DMS 273 (cell line): Measurements from ENCODE around the gene HES2.
"Not testable (repeated sequence)": the region's sequence is repeated elsewhere in the genome, so short reads cannot be mapped to it uniquely, and the experiment has no call there.

ENCODE experiments used
- DNase-seq: peaks from one replicate; lab custom pipeline; 2025; ENCODE audit not compliant: unreplicated experiment; lab: John Stamatoyannopoulos, UW

HES2 gene

DNA sequence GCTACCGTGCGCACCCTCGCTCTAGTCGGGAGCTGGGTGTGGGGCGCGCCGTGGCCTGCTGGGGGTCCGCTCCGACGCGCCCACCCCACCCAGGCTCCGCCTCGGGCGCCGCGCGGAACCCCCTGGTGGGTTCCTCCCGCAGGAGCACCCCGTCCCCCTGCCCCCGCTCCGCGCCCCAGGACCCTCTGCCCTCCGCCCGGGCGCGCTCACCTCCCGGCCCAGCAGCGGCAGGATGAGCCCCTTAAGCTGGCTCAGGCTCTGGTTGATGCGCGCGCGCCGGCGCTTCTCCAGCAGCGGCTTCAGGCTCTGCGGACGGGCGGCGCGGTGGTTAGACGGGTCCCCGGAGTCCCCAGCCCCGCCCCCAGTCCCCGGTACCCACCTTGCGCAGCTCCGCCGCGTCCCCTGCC lies 319 bp downstream of the HES2 start:
- DNase-seq, result peak; percentile 68

DNA sequence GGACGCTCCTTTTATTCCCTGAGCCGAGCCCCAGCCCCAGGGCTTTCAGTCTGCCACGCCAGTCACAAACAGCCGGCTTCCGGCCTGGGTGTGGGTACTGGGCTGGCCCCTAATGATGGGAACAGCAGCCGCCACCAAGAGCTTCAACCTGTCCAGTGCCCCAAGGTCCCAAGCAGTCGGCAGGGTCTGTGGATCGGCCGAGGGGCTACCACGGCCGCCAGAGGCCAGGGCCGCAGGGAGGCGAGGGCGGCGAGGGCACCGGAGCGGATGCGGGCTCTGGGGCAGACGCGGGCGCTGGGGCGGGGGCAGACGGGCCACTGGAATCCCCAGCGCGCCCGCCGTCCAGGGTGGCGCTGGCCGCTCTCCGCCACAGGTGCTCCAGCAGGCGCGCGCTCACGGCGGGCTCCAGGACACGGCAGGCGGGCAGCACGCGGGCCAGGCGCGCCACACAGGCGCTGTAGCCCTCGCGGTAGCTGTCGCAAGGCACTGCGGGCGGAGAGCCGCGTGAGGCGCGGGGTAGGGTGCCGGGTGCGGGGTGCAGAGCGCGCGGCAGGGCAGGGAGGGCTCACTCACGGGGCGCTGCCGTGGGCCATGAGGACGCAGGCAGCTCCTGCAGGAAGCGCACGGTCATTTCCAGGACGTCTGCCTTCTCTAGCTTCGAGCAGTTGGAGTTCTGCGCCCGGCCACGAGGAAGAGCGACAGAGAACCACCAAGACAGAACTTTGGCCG lies 887 bp downstream of the HES2 start:
- DNase-seq, result peak; percentile 58

DNA sequence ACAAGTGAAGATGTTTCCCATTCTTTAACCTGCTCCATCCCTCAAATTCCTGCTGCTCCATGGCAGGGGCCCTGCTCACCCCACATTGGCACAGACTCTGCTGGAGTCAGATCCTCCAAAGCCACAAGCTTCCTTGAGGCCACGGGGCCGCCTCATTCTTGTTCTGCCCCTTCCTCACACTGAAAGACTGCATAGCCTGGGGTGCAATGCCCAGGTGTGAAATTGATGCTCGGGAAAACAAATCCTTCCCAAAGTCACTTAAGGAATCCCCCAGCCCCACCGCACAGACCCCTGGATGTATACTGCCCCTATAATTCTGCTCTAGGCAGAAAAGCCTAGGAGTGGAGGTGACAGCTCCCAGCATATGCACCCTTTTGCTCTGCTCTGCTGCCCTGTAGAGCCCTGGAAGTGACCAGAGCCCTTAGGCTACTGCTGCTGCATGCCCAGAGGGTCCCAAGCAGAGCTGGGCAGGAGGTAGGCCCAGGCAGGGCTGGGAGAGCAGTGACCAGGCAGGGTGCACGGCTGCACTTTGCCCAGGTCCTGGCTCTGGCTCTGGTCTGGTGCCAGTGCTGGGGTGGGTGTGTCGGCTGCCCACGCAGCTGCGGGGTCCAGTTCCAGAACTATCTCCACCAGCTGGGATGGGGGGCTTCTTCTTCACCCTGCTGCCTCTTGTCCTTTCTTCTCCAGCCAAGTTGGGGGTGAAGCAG lies 1.6 kb downstream of the HES2 start:
- DNase-seq, result no peak

DNA sequence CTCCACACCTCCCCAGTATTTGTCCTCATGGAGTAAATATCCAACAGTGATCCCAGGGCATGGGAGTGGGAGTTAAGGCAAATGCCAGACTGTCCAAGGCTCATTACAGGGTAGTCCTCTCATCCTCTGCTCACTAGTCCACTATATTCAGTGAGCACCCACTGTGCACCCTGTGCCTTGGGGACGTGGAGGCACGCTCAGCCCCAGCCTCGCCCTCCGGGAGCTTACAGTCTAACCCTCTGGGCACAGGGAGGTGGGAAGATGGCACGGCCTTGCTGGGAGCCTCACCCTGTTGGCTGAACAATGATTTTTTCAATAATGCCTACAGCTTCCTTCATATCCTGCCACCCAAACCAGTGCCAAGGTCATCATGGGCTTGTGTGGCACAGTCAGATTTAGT lies 2.8 kb downstream of the HES2 start:
- no peak for DNase-seq

DNA sequence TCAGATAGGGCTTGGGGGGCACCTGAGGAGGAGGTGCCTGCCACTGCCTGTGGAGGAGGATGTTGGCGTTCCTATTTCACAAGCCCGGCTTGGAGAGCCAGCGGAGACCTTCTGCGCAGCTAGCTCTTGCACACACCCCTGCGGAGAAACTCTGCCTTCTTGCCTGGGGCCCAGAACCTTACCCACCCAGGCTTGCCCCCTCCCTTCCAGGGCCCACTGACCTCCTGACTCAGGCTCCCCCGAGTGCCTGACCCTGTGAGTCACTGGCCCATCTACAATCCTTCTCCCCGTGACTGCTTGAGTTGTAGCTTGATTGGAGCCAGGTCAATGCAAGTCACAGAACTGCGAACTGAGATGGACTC lies 3.4 kb downstream of the HES2 start:
- DNase-seq, result no peak

DNA sequence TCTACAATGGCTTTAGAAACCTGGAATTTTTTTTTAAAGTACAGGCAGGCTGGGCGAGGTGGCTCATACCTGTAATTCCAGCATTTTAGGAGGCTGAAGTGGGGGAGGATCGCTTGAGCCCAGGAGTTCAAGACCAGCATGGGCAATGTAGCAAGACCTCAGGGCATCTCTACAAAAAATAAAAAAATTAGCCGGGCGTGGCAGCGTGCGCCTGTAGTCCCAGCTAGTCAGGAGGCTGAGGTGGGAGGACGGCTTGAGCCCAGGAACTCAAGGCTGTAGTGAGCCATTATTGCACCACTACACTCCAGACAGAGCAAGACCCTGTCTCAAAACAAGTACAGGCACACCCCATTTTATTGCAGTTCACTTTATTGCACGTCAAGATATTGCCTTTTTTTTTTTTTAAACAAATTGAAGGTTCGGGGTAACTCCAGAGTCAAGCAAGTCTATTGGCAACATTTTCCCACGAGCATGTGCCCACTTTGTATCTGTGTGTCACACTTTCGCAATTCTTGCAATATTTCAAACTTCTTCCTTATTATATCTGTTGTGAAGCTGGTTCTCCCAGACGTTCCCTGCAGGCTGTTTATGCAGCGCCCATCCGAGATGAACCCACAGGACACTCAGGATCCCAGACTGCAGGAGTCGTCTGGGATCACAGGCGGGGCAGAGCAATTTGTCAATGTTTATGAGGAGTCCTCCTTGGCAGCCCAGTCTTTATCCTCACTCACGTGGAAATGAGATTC lies 4.7 kb downstream of the HES2 start:
- no peak for DNase-seq

DNA sequence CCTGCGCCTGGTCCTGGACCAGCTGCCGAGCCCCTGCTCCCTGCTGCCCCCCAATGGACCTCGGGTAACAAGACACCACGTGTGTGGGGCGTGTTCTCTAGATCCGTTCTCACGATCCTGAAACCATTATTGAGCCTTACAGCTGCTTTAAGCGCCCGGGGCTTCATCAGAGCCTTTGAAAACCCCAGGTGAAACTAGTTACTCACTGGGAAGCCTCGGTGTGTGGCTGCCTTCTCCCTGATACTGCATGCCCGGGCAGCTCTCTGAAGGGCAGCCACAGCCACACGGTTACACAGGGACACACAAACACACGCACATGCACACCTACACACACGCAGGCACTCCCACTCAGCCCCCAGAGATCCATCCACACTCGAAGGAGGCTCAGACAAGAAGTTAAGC lies 5.3 kb downstream of the HES2 start:
- peak; percentile 82 for DNase-seq

DNA sequence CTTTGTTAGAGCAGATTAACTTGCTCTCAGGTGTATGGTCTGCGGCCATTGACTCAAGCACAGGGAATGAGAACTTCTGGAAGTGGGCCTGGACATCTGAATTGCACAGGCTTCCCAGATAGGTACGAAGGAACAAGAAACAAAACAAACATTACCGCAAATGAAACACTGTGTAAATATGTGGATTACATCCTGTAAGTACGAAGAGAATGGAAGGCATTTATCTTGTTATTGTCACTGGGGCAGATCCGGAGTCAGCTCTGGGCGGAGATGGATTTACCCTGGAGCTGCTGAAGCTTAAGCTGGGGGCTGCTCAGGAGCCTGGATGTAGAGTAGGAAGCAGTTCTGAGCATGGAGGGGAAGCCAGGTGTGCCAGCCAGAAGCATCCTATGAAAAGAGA lies 6.8 kb downstream of the HES2 start:
- DNase-seq, result no peak

DNA sequence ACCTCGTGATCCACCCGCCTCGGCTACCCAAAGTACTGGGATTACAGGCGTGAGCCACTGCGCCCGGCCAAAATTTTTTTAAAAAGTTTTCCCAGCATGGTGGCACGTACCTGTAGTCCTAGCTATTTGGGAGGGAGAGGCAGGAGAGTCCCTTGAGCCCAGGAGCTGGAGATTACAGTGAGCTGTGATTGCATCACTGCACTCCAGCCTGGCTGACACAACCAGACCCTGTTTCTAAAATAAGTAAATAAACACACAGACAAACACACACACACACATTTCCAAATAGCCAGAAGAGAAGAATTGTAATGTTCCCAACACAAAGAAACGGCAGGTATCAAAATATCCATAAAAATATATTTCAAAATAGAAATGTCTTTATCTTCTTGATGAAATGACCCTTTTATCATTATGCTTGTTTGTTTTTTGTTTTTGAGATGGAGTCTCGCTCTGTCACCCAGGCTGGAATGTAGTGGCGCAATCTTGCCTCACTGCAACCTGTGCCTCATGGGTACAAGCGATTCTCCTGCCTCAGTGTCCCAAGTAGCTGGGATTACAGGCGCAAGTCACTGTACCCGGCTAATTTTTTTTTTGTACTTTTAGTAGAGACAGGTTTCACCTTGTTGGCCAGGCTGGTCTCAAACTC lies 9.3 kb downstream of the HES2 start:
- DNase-seq, result no peak

DNA sequence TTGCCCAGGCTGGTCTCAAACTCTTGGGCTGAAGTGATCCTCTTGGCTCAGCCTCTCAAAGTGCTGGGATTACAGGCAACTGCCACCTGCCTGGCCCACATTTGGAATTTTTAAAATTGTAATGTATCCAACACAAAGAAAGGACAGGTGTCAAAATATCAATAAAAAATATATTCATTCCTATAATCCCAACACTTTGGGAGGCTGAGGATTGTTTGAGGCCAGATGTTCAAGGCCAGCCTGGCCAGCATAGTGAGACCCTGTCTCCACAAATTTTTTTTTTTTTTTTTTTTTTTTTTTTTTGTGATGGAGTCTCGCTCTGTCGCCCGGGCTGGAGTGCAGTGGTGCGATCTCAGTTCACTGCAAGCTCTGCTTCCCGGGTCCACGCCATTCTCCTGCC lies 10.0 kb downstream of the HES2 start:
- no peak for DNase-seq

DNA sequence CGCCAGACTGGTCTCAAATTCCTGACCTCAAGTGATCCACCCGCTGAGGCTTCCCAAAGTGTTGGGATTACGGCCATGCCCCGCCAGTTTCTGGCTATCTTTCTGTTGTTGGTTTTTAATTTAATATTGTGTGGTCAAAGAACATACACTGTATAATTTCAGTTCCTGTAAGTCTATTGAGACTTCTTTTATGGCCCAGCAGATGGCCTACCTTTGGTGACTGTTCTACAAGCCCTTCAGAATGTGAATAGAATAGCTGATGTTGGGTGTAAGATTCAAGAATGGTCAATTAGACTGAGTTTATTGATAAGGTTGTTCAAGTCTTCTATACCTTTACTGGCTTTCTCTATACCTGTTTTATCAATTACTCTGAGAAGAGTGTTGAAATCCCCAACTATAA lies 10.7 kb downstream of the HES2 start:
- no peak for DNase-seq

DNA sequence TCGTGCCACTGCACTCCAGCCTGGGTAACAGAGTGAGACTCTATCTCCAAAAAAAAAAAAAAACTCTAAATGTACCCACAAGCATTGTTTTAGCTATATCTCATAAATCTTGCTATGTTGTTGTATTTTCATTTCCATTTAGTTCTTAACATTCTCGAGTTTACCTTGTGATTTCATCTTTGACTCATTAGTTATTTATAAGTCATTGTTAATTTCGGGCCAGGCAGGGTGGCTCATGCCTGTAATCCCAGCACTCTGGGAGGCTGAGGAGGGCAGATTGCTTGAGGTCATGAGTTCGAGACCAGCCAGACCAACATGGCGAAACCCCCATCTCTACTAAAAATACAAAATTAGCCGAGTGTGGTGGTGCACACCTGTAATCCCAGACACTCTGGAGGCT lies 11.7 kb downstream of the HES2 start:
- no peak for DNase-seq

DNA sequence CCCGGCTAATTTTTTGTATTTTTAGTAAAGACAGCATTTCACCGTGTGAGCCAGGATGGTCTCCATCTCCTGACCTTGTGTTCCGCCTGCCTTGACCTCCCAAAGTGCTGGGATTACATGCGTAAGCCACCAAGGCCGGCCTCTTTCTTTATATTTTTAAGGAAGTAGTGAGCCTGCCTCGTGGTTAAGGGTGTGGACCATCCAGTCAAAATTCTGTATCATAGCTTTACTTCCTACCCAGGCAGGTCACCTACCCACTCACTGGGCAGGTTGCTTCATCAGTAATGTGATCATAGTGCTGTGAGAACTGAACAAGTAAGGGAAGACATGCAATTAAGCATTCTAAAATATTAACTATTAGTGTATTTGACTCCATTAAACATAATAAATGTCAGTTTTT lies 18.0 kb downstream of the HES2 start:
- DNase-seq, result no peak

DNA sequence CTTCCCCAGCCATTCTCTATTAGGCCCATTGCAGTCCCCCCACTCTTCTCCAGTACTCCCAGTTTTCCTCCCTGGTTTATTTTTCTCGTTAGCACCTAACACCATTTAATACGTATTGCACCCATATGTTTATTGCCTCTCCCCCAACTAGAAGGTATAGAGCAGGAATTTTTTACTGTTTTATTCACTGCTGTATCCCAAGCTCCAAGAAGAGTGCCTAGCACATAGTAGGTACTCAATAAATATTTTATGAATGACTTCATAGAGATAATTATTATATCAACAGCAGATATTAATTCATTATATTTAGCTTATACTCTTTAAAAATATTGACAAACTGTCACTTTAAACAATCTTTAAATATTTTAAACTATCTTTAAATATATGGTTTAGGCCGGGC lies 20.4 kb downstream of the HES2 start:
- DNase-seq, result no peak

DNA sequence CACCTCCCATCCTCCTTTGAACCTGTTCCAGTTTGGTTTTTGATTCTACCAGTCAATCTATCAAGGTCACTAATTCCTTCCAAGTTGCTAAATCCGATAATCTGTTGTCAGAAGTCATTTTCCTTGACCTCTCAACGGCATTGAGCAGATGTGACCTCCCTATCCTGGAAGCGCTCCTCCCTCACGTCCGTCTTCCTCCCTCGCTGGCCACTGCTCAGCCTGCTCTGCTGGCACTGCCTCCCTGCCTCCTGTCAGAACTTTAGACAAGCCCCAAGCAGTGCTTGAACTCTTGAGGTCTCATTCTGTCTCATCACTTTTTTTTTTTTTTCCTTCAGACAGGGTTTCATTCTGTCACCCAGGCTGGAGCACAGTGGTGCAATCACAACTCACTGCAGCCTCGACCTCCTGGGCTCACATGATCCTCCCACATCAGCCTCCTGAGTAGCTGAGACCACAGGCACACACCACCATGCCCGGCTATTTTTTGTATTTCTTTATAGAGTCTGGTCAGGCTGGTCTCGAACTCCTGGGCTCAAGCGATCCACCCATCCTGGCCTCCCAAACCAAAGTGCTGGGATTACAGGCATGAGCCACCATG lies 21.8 kb downstream of the HES2 start:
- no peak for DNase-seq

DNA sequence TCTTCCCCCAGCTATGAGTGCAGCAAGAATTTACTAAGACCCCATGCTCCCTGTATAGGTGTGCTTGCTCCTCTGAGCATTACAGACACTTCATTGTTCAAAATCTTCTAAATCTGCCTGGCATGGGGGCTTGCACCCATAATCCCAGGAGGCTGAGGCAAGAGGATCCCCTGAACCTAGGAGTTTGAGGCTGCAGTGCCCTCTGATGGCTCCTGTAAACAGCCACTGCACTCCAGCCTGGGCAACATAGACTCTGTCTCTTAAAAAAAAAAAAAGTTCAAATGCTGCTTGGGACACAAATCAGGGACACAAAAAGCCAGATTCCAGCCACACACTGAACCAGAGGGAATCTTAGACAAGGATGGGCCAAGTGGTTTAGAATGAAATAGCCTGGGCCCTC lies 22.7 kb downstream of the HES2 start:
- DNase-seq, result peak; percentile 28

DNA sequence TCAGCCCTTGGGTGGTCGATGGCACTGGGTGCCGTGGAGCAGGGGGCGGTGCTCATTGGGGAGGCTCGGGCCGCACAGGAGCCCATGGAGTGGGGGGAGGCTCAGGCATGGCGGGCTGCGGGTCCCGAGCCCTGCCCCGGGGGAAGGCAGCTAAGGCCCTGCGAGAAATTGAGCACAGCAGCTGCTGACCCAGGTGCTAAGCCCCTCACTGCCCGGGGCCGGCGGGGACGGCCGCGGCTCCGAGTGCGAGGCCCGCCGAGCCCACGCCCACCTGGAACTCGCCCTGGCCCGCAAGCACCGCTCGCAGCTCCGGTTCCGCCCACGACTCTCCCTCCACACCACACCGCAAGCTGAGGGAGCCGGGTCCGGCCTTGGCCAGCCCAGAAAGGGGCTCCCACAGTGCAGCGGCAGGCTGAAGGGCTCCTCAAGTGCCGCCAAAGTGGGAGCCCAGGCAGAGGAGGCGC lies 23.9 kb downstream of the HES2 start:
- not testable (repeated sequence) for DNase-seq

DNA sequence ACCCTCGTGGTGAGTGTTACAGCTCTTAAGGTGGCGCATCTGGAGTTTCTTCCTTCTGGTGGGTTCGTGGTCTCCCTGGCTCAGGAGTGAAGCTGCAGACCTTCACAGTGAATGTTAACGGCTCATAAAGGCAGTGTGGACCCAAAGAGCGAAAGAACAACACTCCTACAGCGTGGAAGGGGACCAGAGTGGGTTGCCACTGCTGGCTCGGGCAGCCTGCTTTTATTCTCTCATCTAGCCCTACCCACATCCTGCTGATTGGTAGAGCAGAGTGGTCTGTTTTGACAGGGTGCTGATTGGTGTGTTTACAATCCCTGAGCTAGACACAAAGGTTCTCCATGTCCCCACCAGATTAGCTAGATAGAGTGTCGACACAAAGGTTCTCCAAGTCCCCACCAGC lies 24.6 kb downstream of the HES2 start:
- not testable (repeated sequence) for DNase-seq

DNA sequence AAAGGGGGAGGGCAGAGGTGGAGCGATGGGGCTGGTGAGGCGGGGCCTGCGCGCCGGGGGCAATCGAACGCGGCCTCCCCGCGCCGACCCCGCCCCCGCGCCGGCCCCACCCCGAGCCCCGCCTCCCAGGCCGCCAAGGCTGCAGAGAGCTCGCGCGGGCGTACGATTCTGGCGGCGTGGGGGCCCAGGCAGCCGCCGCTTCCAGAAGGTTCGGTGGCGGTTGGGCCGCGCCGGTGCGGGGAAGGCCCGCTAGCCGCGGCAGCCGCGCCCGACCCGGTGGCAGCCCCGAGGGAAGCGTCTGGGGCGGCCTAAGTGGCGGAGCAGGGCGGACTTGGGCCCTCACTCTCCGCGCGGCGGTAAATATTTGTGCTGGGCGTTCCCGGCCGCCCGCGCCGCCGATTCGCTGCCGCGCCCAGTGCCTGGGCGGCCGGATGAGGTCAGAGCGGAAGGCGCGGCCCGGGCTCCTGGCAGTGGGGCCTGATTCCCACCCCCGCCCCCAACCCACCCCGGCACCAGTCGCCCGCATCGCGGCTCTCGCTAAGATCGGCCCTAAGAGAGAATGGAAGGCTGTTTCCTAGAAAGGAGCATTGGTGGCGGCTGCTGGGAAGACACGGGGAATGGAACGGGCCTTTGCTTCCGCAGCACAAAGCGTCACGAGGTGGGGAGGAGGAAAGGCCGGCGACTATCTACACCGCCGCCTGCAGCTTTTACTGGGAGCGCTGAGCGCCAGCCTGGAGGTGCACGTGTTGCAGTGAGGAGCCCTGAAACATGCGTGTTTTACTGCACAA lies 26.1 kb downstream of the HES2 start, which contains the start of gene ACOT7:
Gene ACOT7 (minus strand): TSS at position 368 of the 788 bp plus-strand sequence. CDS start 368 bp downstream, outside the sequence.
- DNase-seq, result peak; percentile 96

DNA sequence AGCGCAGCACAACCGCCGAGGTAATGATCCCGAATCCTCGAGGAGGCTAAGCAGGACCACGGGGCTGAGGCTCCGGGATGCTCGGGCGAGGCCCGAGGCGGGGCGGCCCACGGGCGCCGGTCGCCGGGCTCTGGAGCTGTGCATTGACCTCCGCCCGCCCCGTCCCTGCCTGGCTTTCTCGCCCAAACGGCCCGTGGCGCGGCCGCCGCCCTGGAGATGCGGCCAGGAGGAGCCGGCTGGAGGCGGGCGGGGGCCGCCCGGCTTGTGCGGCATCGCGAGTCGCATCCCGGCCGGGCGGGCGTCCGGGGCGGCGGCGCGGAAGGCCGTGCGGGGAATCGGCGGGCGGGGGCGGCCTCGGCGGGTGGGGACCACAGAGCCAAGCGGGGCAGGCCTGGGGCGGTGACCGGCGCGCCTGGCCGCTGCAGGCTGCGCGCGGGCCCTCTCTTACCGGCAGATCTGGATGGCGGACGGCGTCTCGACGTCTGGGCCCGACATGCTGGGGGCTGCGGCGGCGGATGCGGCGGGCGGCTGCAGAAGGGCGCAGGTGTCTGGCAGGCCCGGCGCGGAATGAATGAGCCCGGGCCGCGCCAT lies 26.8 kb downstream of the HES2 start:
- peak; percentile 74 for DNase-seq
